Osteocyte (in vitro differentiated cells): ENCODE results near the gene PSORS1C2. TPM values are rescaled to one million over a fixed set of nuclear protein-coding genes. Genes with fewer than 3 reads are reported as not detected.

Source experiments
- DNase-seq: peaks from one replicate; pipeline ENCODE4 v3.0.0; 2021; ENCODE audit warnings: mixed read lengths; ENCODE audit not compliant: unreplicated experiment; ENCODE audit errors: extremely low spot score
- H3K27ac Mint-ChIP-seq: one replicate; pipeline ENCODE4 v1.8.0; 2021; ENCODE audit warnings: mild to moderate bottlenecking, mixed read lengths; ENCODE audit not compliant: unreplicated experiment
- H3K27me3 Mint-ChIP-seq: one replicate; pipeline ENCODE4 v1.8.0; 2021; ENCODE audit warnings: mixed read lengths; ENCODE audit not compliant: unreplicated experiment
- H3K36me3 Mint-ChIP-seq: one replicate; pipeline ENCODE4 v1.8.0; 2021; ENCODE audit warnings: mixed read lengths; ENCODE audit not compliant: unreplicated experiment
- H3K4me1 Mint-ChIP-seq: one replicate; pipeline ENCODE4 v1.8.0; 2021; ENCODE audit warnings: mixed read lengths; ENCODE audit not compliant: unreplicated experiment
- H3K4me3 Mint-ChIP-seq: one replicate; pipeline ENCODE4 v1.8.0; 2021; ENCODE audit warnings: mild to moderate bottlenecking, moderate library complexity, mixed read lengths; ENCODE audit not compliant: unreplicated experiment
- H3K9me3 Mint-ChIP-seq: one replicate; pipeline ENCODE4 v1.8.0; 2021; ENCODE audit warnings: mixed read lengths; ENCODE audit not compliant: unreplicated experiment
- CTCF ChIP-seq: fragments of 200-600 bp; sonication (generic); IDR thresholded peaks from 2 replicates; pipeline ENCODE4 v1.5.0; 2021; ENCODE audit warnings: antibody characterized with exemption, mild to moderate bottlenecking, moderate library complexity
- total RNA-seq: library from RNA; stranded (reverse); gene quantifications from 2 replicates; pipeline ENCODE4 v1.2.1, GENCODE V29; 2021

The PSORS1C2 gene
- total RNA-seq, 1 donor from 2014 or later = not detected

DNA sequence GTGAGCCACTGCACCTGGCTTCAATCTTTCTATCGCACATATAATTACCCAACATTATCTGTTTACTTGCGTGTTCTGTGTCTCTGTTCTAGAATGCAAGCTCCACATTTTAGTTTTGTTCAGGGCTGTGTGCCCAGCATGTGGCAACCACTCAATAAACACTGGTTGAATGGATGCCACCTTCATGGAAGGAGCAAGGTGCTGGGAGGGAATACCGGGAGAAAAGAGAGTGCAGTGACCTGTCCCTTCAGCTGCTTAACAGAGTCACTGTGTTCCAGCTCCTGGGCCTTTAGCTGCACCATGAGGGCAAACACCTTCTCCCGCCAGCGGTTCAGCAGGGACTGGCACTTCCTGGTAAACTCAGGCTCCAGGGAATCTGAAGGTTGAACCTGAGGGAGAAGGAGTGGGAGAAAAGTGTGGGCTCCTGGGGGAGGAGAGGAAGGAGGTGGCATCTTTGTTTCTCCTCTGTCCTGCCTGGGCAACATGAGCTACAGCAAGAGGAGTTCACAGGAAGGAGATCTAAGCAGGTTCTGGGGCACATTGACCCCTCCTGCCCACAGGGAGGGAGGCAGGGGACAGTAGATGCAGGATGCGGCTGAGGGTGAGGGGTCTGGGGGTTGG, 11.1 kb upstream of the PSORS1C2 start:
- TF ChIP-seq CTCF = no peak
- no peak for DNase-seq
- Mint-ChIP-seq H3K4me3 (no peak overlapping the region), H3K9me3 (no peaks in the 10 kb centered on the region), H3K27me3 (no peaks in the 10 kb centered on the region), H3K36me3 (peaks cover 22% of the 10 kb centered on the region), H3K27ac (no peak overlapping the region), H3K4me1 (no peaks in the 10 kb centered on the region)

- Mint-ChIP-seq H3K36me3 (peaks cover 12% of the 10 kb centered on the region), H3K27ac (no peak overlapping the region), H3K27me3 (no peaks in the 10 kb centered on the region), H3K9me3 (no peaks in the 10 kb centered on the region), H3K4me1 (peaks cover 18% of the 10 kb centered on the region), H3K4me3 (no peak overlapping the region)
- no peak for DNase-seq
- TF ChIP-seq CTCF = no peak
Measured at GRCh38 chr6:31145386-31145785, 6.5 kb upstream of the PSORS1C2 start.

DNA sequence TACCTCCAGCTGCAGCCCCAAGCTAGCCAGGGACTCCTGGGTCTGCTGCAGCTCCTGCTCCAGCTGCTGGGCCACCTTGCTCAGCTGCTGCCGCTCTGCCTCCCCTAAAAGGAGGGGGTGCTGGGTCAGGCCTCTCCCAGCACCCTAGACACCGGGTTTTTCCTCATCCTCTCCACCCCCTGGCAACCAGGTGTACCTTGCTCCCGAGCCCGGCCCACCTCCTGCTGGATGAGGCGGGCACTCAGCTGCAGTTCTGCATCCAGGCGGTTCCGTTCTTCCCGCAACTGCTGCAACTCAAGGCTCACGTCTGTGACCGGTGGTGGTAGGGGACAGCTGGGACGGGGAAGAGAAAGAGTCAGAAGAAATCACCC, 6.1 kb upstream of the PSORS1C2 start:
- Mint-ChIP-seq H3K27ac (no peak overlapping the region), H3K4me1 (peaks cover 20% of the 10 kb centered on the region), H3K4me3 (no peak overlapping the region), H3K36me3 (peaks cover 12% of the 10 kb centered on the region), H3K9me3 (no peaks in the 10 kb centered on the region), H3K27me3 (no peaks in the 10 kb centered on the region)
- TF ChIP-seq CTCF = no peak
- no peak for DNase-seq

GRCh38 chr6:31144296-31144969, 5.6 kb upstream of the PSORS1C2 start:
- Mint-ChIP-seq H3K9me3 (no peaks in the 10 kb centered on the region), H3K4me3 (no peak overlapping the region), H3K4me1 (peaks cover 25% of the 10 kb centered on the region), H3K27ac (no peak overlapping the region), H3K36me3 (peaks cover 10% of the 10 kb centered on the region), H3K27me3 (no peaks in the 10 kb centered on the region)
- no peak for DNase-seq
- no peak for TF ChIP-seq CTCF

GRCh38 chr6:31143148-31143547, 4.3 kb upstream of the PSORS1C2 start:
- Mint-ChIP-seq H3K27ac (no peak overlapping the region), H3K36me3 (peaks cover 8% of the 10 kb centered on the region), H3K9me3 (no peaks in the 10 kb centered on the region), H3K27me3 (no peaks in the 10 kb centered on the region), H3K4me1 (peaks cover 26% of the 10 kb centered on the region), H3K4me3 (no peak overlapping the region)
- TF ChIP-seq CTCF = no peak
- no peak for DNase-seq
